GM20431 (cell line): ENCODE measurements around the gene MZT2B.
"Not testable (repeated sequence)": the region's sequence is repeated elsewhere in the genome, so short reads cannot be mapped to it uniquely, and the experiment has no call there.

Experiments
- in situ Hi-C: fragments of 300-500 bp; cut with MseI, MboI; formaldehyde crosslinking; loops from one replicate; pipeline ENCODE4 v1.15.0; 2020; ENCODE audit warnings: low sequenced_read_pairs; ENCODE audit not compliant: unreplicated experiment

MZT2B gene

DNA sequence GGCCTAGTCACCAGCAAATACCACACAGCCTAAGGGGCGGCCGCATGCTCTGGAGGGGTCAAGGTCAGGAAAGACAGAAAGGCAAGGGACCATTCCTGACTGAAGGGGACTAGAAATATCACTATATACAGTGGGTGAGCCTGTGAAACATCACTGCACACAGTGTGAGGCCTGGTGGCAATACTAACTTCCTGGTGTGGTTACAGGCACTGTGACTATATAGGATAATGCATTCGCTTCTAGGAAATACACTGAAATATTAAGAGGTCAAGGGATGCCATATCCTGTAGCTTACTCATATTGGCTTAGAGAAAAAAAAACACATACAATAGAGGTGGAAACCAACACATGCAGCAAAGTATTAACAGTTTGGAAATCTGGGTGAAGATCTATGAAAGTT is 12.9 kb upstream of the MZT2B start:
- in situ Hi-C loops = not testable (repeated sequence)

DNA sequence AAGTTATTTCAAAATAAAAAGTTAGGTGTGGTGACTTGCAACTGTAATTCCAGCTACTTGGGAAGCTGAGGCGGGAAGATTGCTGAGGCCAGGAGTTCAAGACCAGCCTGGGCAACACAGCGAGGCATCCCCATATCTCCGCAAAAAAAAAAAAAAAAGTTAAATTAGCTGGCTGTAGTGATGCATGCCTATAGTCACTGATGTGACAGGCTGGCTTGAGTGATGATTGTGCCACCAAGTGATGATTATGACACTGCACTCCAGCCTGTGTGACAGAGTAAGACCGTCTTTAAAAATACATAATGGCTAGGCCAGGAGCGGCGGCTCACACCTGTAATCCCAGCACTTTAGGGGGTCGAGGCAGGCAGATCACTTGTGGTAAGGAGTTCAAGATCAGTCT is 12.2 kb upstream of the MZT2B start:
- in situ Hi-C loops = no loop called here

DNA sequence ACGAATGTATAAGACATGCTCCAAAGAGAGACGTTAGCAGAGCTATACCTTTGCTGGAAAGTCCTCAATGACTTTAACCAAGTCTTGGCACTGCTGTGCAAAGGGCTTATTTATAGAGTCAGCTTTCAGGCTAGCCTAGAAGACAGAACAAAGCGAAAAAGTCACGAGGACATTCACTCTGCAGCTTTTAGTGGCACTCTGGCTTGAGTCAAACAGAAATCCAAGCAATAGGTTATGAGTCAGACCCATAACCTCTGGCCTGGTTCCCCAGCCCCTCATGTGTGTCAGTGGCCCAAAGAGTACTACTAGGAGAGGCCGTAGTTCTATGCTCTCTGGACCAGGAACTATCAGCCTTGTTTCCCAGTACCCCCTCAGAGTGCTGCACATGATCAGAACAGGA is 7.2 kb upstream of the MZT2B start:
- in situ Hi-C loops = loop anchor here (25.0 kb wide), 1 partner anchor 162 kb away; the partner anchor contains the start of gene IMP4

DNA sequence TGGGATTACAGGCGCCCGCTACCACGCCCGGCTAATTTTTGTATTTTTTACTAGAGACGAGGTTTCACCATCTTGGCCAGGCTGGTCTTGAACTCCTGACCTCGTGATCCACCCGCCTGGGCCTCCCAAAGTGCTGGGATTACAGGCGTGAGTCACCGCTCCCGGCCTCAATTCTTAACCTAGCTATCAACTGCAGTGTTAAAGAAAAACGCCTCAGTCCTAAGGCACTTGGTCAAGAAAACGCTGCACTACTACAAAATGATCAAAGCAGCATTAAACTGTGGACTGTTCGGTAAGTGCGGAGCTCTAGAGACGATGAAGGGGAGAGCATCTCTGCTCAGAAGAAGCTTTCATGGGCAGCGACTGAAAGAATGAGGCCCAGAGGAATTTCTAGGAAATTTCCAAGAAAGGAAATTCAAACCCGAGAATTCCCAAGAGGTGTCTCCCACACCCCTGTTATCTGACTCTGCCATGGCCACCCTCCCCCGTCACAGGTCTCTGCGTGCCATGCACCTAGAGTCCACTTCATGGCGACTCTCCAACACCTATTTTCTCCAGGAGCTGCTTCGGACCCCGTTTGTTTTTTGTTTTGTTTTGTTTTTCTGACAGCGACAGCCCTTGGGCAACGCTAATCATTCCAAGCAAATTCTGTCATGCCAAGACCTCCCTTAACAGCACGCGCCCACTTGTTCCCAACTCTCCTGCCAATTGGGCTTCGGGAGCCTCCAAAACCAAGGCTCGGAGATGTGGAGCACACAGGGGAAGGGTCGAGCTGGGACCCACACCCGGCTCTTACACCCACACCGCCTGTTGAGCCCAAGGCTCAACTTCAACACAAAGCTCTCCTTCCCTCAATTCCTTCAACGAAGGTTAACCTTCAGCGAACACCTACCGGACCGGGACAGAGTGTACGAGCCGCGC is 1.4 kb upstream of the MZT2B start:
- in situ Hi-C loops = loop anchor here (25.0 kb wide), 1 partner anchor 157 kb away; the partner anchor contains the start of gene IMP4

DNA sequence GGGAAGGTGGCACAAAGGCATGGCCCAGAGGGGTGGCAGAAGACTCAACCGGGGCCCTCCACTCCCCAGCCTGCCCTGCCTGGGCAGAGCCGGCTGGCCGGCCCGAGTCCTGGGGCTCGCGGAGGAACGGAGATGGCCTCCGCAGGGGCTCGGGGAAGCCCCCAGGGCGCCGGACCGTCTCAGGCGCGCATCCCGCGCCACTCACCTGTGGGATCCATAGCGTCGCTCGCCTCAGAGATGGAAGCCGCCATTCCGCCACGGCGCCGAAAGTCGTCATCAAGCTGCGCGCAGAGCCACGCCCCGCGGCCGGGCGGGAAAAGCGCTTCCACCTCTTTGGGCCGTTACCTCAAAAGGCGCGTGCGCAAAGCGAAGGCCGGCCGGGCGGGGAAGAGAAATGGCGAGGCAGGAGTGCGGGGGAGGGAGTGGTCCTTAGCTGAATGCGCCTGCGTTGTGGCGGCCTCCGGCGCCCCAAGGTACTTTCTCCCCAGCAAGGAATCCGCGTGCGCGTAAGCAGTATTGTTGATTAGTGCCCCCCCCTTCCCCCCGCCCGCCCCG is 660 bp upstream of the MZT2B start, which contains the start of gene SMPD4:
TSS of gene SMPD4 (minus strand) at position 278 of the 555 bp plus-strand sequence. CDS start 5,010 bp downstream, outside the sequence.
- in situ Hi-C loops = loop anchor here (25.0 kb wide), 1 partner anchor 156 kb away; the partner anchor contains the start of gene IMP4

DNA sequence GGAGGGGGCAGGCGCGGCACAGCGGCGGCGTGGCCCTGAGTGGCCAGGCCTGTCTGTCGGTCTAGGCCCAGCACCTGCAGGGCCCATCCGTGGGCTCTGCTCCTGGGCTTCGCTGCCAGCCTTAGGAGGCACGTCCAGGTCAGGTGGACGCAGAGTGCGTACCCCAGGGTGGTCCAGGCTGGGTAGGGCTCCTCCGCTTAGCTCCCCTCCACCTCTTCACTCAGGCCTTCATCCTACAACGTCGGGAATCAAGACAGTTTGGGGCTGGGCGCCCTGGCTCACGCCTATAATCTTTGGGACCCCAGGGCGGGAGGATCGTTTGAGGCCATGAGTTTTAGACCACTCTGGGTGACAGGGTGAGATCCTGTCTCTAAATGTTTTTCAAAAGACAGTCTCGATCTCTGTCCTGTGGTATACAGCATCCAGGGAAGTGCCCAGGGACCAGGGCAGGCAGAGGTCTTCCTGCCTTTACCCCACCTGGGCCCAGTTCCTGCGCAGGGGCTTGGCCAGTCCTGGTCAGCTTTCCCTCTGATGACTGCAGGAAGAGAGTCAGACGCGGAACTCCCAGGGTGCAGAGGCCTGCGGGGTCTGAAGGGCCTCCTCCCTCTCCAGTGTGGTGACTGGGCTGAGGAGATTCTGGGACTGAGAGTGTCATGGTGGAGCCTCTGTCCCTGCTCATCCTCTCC is 907 bp downstream of the MZT2B start:
- in situ Hi-C loops = loop anchor here (25.0 kb wide), 1 partner anchor 154 kb away; the partner anchor contains the start of gene IMP4

DNA sequence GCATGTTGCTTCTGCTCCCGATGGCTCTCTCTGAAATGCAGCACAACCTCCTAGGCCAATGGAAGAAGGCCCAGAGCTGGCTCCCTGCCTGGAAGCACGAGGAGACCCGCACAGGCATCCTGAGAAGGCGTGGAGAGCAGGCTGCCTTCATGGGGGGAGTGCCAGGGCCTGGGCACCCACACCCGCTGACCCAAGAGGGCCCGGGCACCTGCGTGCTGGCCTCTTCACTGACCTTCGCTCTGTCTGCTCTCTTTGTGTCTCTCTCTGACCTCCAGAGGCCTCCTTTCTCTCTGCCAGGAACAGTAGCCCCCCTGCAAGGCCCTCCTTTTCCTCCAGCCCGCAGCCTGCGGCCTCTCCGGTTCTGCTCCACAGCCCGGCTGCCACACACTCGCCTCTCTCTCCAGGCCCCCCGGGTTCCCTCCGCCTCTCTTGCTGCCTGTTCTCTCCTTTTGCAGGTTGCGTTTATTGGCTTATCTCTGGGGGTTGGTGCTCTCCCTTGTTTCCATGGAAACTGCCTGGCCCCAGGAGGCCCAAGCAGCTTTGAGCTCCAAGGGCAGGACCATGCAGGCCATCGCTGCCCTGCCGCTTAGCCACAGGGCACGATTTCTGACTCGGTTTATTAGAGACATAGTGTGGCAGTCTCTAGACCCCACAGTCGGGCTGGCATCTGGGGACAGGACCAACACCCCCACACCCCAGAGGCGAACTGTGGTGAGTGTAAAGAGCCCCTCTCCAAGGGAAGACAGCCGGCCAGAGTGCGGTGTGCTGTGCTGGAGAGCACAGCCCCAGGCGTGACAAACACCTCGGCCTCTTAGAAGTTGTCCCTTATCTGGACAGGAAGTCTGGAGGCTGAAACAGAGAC is 1.7 kb downstream of the MZT2B start:
- in situ Hi-C loops = loop anchor here (25.0 kb wide), 1 partner anchor 154 kb away; the partner anchor contains the start of gene IMP4

DNA sequence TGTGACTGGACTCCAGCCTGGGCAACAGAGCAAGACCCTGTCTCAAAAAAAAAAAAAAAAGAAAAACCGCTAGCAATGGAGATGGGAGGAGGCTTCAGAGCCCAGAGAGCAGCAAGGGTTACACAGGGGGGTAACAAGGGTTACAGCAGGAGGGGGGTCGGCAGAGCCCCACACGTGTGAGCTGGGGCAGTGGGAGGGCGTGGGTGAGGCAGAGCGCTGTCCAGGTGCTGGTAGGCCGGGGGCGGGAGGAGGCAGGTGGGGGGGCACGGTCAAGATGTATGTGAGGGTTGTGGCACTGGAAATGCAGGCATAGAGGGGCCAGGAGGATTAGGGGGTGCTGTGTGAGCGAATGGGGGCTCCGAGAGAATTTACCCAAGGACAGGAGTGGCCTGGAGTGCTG is 3.4 kb downstream of the MZT2B start:
- in situ Hi-C loops = loop anchor here (25.0 kb wide), 1 partner anchor 152 kb away; the partner anchor contains the start of gene IMP4

DNA sequence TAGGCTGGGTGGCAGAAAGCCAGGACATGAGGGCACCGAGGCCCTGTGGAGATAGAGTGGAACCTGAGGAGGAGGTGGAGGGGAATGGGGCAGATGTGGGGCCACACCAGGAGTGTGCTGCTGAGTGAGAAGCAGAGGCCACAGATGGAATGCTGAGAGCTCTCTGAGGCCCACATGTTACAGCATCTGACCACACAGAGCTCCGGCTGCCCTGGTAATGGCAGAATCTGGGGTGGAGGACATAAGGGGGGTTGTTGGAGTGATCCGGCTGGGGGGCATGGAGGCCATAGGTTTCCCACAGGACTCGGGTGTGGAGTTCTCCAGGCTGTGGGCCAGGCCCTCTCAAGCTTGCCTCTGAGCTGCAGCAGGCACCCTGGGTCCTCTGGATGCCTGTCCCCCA is 3.8 kb downstream of the MZT2B start:
- in situ Hi-C loops = loop anchor here (25.0 kb wide), 1 partner anchor 151 kb away; the partner anchor contains the start of gene IMP4

DNA sequence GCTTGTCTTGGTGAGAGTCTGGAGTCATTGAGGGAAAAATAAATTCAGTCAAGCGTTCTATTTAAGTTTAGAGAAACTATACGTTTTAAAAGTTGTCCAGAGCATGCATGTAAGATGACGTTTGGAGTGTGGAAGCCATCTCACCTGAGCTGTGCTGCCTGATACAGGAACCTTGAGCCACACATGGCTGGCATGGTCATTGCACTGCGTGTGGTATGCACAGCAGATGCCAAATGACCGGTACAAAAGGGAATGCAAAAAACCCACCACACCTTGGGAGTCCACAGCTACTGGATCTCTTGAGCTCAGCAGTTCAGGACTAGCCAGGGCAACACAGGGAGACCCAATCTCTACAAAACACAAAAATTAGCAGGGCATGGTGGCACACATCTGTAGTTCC is 4.3 kb downstream of the MZT2B start:
- in situ Hi-C loops = loop anchor here (25.0 kb wide), 1 partner anchor 151 kb away; the partner anchor contains the start of gene IMP4

DNA sequence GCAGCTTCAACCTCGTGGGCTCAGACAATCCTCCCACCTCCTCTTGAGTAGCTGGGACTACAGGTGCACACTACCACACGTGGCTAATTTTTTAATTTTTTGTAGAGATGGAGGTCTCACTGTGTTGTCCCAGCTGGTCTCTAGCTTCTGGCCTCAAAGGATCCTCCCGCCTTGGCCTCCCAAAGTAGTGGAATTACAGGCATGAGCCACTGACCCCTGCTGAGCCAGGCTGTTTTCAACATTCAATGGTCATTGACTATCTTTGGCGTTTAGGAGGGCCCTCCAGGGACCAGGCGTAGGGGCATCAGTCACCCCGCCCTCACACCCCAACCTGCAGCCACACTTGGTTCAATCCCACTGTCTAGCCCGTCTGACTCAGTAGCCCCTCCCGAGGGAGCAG is 5.2 kb downstream of the MZT2B start:
- in situ Hi-C loops = loop anchor here (25.0 kb wide), 1 partner anchor 150 kb away; the partner anchor contains the start of gene IMP4

DNA sequence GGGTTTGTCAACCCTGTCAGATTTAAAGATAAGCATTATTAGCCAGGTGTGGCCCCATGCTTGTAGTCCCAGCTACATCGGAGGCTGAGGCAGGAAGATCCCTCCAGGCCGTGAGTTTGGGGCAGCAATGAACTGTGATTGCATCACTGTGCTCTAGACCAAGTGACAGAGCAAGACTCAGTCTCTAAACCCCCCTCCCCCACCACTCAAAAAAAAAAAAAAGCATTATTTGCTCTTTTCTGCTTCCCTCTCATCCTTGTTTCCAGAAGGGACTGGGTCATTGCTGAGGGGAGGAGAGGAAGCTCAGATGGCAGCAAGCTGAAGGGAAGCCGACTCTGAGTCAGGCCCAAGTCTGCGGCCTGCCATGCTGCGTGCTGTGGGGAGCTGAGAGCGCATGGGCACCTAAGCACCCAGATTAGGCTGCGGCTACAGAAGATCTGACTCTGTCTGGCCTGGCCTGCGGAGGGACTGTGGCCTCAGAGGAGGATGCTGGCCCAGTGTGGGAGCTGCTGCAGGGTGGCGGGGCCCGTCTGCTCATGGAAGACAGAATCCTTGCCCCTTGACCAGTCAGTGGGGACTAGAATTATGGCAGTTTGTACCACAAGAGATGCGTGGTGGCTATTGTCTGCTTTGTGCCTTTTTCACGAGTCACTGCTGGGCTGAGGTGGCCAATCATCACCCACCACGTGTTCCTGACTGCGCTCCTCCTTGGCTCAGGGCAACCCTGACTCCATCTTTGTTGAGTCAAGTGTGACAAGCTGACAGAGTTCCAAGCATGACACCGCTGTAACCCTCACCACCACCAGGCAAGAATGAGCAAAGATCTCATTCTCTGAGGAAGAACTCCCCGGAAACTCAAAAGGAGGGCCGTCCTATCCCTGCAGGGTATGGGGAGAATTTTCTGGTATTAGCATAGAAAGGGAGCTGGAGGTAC is 6.1 kb downstream of the MZT2B start:
- in situ Hi-C loops = loop anchor here (25.0 kb wide), 1 partner anchor 149 kb away; the partner anchor contains the start of gene IMP4

DNA sequence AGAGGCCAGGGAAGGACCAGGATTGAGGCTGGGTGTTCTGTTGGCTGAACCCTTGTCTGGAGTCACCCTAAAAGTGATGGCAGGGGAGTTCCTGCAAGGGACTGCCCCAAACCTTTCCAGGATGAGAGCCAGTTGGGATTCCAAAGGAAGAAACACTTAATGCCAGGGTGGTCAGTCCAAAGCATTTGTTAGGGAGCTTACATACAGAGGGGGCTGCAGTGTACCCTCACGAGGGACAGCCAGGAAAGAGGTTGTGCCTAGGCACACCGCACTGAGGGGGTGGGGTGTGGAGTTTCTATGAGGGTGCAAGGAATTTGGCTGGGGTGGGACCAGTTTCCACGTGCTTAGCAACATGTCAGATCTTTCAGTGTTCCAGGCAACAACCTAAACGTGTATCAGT is 6.9 kb downstream of the MZT2B start:
- in situ Hi-C loops = loop anchor here (25.0 kb wide), 1 partner anchor 148 kb away; the partner anchor contains the start of gene IMP4

DNA sequence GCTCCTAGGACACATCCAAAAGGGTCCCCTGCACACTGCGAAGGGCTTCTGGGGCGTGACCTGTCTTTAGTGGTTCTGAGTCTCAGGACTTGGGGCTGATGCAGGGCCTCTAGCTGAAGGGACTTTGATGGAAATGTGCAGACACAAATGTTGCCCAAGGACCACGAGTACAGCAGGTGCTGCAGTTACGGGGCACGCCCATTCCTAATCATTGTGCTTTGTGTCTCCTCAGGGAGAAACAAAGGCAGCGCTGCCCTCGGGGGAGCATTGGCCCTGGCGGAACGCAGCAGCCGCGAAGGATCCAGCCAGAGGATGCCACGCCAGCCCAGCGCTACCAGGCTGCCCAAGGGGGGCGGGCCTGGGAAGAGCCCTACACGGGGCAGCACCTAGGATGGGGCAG is 8.2 kb downstream of the MZT2B start:
- in situ Hi-C loops = loop anchor here (25.0 kb wide), 1 partner anchor 147 kb away; the partner anchor contains the start of gene IMP4

DNA sequence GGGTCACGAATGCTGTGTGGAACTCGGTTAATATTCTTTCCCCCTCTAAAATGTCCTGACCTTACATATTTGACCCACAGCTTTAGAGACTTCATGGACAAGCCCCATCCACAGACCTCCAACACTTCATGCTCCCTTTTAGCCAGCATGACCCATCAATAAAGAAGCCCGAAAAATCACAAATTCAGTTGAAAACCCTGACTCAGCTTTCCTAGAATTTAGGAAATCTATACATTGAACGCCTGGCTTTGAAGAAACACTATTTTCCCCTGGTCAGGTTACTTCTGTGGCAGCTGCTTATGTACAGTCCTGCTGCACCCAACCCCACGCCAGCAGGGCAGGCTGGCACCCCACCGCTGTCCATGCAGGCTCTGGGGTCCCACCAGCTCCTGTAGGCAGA is 9.3 kb downstream of the MZT2B start:
- in situ Hi-C loops = loop anchor here (25.0 kb wide), 1 partner anchor 146 kb away; the partner anchor contains the start of gene IMP4

DNA sequence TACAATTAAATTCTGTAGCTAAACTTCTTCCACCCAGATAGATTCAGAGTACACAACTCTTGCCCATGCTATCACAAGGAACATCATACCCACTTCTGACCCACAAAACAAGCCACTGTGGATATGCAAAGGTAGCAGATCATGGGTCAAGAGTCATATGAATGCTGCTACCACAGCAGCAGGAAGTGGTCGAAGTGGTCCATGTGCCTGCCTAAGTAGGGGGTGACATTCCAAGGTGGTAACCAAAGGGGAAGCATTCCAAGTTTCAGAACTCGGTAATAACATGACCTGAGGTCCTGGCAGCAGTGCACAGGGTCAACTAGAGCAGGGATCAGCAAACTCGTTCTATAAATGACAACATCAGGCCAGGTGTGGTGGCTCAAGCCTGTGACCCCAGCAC is 10.4 kb downstream of the MZT2B start:
- in situ Hi-C loops = loop anchor here (25.0 kb wide), 1 partner anchor 145 kb away; the partner anchor contains the start of gene IMP4

DNA sequence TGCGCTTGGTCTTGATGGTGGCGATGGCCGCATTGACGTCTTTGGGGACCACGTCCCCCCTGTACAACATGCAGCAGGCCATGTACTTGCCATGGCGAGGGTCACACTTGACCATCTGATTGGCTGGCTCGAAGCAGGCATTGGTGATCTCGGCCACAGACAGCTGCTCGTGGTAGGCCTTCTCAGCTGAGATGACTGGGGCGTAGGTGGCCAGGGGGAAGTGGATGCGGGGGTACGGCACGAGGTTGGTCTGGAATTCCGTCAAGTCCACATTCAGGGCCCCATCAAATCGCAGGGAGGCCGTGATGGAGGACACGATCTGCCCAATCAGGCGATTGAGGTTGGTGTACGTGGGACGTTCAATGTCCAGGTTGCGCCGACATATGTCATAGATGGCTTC is 11.8 kb downstream of the MZT2B start:
- in situ Hi-C loops = loop anchor here (25.0 kb wide), 1 partner anchor 143 kb away; the partner anchor contains the start of gene IMP4
